Neuronal stem cell (in vitro differentiated cells): Measurements from ENCODE around the gene SYCP2. TPM values are rescaled to one million over a fixed set of nuclear protein-coding genes. Genes with fewer than 3 reads are reported as not detected.

Experiments
- DNase-seq: peaks from one replicate; pipeline ENCODE4 v3.0.0-alpha.2; 2013; ENCODE audit warnings: low spot score
- H2AFZ ChIP-seq: one replicate; pipeline ENCODE4 v1.6.1; 2013; ENCODE audit warnings: mild to moderate bottlenecking, low read length, inconsistent platforms
- H2AK5ac ChIP-seq: 2 replicates; pipeline ENCODE4 v1.6.1; 2013; ENCODE audit warnings: low read depth, mild to moderate bottlenecking, inconsistent platforms, low read length, moderate library complexity, mixed read lengths
- H2BK120ac ChIP-seq: 2 replicates; pipeline ENCODE4 v1.6.1; 2013; ENCODE audit warnings: low read depth, mild to moderate bottlenecking, inconsistent platforms, low read length, moderate library complexity, mixed read lengths
- H2BK12ac ChIP-seq: one replicate; pipeline ENCODE4 v1.6.1; 2013; ENCODE audit warnings: low read length, inconsistent platforms
- H2BK15ac ChIP-seq: 2 replicates; pipeline ENCODE4 v1.6.1; 2013; ENCODE audit warnings: mild to moderate bottlenecking, low read length, inconsistent platforms, mixed read lengths
- H2BK5ac ChIP-seq: one replicate; pipeline ENCODE4 v1.6.1; 2013; ENCODE audit warnings: inconsistent platforms, mild to moderate bottlenecking, low read length, moderate library complexity
- H3K14ac ChIP-seq: one replicate; pipeline ENCODE4 v1.6.1; 2013; ENCODE audit warnings: low read length, inconsistent platforms
- H3K18ac ChIP-seq: 2 replicates; pipeline ENCODE4 v1.6.1; 2013; ENCODE audit warnings: low read length, inconsistent platforms
- H3K23ac ChIP-seq: 2 replicates; pipeline ENCODE4 v1.6.1; 2013; ENCODE audit warnings: low read depth, mild to moderate bottlenecking, mixed read lengths, low read length, inconsistent platforms; ENCODE audit not compliant: poor library complexity
- H3K27ac ChIP-seq: replicated peaks from 3 replicates; pipeline ENCODE4 v1.5.1; 2013; ENCODE audit warnings: low read length, inconsistent platforms
- H3K27me3 ChIP-seq, 3 experiments: 2 replicates each; pipeline ENCODE4 v1.6.1; 2013; ENCODE audit warnings: low read length in 3 of 3, mild to moderate bottlenecking in 2 of 3, inconsistent platforms in 1 of 3, low read depth in 1 of 3, mixed read lengths in 1 of 3, moderate library complexity in 1 of 3; ENCODE audit not compliant: control insufficient read depth in 3 of 3, insufficient read depth in 3 of 3
- H3K36me3 ChIP-seq, 2 donors: replicated peaks in 1 of 2; 2 replicates each; pipeline ENCODE4 v1.6.1; 2013; ENCODE audit warnings: low read length in 2 of 2; ENCODE audit not compliant: control insufficient read depth in 2 of 2, insufficient read depth in 2 of 2
- H3K4ac ChIP-seq: 2 replicates; pipeline ENCODE4 v1.6.1; 2013; ENCODE audit warnings: inconsistent platforms, mild to moderate bottlenecking, low read length, moderate library complexity
- H3K4me1 ChIP-seq, 2 donors: 1 replicate in 1 of 2; 2 replicates in 1 of 2; pipeline ENCODE4 v1.6.1; 2013; ENCODE audit warnings: low read length in 2 of 2, low read depth in 1 of 2; ENCODE audit not compliant: control insufficient read depth in 2 of 2, insufficient read depth in 1 of 2
- H3K4me2 ChIP-seq: one replicate; pipeline ENCODE4 v1.6.1; 2013; ENCODE audit warnings: mild to moderate bottlenecking, low read length, inconsistent platforms; ENCODE audit not compliant: insufficient read depth, poor library complexity, severe bottlenecking
- H3K4me3 ChIP-seq, 2 donors: 2 replicates each; pipeline ENCODE4 v1.5.1; 2013; ENCODE audit warnings: low read length in 2 of 2, mild to moderate bottlenecking in 2 of 2, inconsistent platforms in 1 of 2, moderate library complexity in 1 of 2
- H3K79me1 ChIP-seq: one replicate; pipeline ENCODE4 v1.6.1; 2013; ENCODE audit warnings: low read depth, mild to moderate bottlenecking, inconsistent platforms, low read length, moderate library complexity
- H3K9ac ChIP-seq: one replicate; pipeline ENCODE4 v1.6.1; 2013; ENCODE audit warnings: mild to moderate bottlenecking, low read depth, low read length, inconsistent platforms; ENCODE audit not compliant: poor library complexity
- H3K9me3 ChIP-seq, 2 donors: replicated peaks in 1 of 2; 2 replicates each; pipeline versions ENCODE3 to v1.6.1; 2013; ENCODE audit warnings: low read length in 2 of 2, mild to moderate bottlenecking in 2 of 2, inconsistent platforms in 1 of 2, low read depth in 1 of 2, mixed read lengths in 1 of 2, moderate library complexity in 1 of 2; ENCODE audit not compliant: control insufficient read depth in 2 of 2, insufficient read depth in 1 of 2
- H4K8ac ChIP-seq: one replicate; pipeline ENCODE4 v1.6.1; 2013; ENCODE audit warnings: low read depth, mild to moderate bottlenecking, inconsistent platforms, low read length, moderate library complexity
- H4K91ac ChIP-seq: one replicate; pipeline ENCODE4 v1.6.1; 2013; ENCODE audit warnings: low read length, low read depth, mild to moderate bottlenecking, inconsistent platforms; ENCODE audit not compliant: poor library complexity
- WGBS, 2 donors: extraction: QIAGEN DNeasy Blood & Tissue Kit; methylation state at CpG; one replicate each; pipeline ENCODE4 v1.1.7; 2013; ENCODE audit warnings: missing lambda C conversion rate in 2 of 2, mixed read lengths in 1 of 2; ENCODE audit not compliant: insufficient read length in 2 of 2, insufficient replicate concordance in 1 of 2; ENCODE audit errors: extremely low coverage in 2 of 2; 5-methylcytosine and 5-hydroxymethylcytosine counted together
- polyA plus RNA-seq, 2 experiments: library from polyadenylated mRNA; stranded (reverse); fragments of 200-250 nt; gene quantifications; one replicate each; pipeline ENCODE4 v1.2.3, GENCODE V29; 2013

Gene SYCP2, protein sequence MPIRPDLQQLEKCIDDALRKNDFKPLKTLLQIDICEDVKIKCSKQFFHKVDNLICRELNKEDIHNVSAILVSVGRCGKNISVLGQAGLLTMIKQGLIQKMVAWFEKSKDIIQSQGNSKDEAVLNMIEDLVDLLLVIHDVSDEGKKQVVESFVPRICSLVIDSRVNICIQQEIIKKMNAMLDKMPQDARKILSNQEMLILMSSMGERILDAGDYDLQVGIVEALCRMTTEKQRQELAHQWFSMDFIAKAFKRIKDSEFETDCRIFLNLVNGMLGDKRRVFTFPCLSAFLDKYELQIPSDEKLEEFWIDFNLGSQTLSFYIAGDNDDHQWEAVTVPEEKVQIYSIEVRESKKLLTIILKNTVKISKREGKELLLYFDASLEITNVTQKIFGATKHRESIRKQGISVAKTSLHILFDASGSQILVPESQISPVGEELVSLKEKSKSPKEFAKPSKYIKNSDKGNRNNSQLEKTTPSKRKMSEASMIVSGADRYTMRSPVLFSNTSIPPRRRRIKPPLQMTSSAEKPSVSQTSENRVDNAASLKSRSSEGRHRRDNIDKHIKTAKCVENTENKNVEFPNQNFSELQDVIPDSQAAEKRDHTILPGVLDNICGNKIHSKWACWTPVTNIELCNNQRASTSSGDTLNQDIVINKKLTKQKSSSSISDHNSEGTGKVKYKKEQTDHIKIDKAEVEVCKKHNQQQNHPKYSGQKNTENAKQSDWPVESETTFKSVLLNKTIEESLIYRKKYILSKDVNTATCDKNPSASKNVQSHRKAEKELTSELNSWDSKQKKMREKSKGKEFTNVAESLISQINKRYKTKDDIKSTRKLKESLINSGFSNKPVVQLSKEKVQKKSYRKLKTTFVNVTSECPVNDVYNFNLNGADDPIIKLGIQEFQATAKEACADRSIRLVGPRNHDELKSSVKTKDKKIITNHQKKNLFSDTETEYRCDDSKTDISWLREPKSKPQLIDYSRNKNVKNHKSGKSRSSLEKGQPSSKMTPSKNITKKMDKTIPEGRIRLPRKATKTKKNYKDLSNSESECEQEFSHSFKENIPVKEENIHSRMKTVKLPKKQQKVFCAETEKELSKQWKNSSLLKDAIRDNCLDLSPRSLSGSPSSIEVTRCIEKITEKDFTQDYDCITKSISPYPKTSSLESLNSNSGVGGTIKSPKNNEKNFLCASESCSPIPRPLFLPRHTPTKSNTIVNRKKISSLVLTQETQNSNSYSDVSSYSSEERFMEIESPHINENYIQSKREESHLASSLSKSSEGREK (N-terminal part only)
- polyA plus RNA-seq (2013, experiment 1 of 2), result 0.18 TPM
- polyA plus RNA-seq (2013, experiment 2 of 2), result 0.15 TPM

- Histone ChIP-seq H3K4me3 (peak within 1 kb of the TSS in 1 of 2 donors; percentile 83), H3K79me1 (peaks cover 2% of the 10 kb centered on the region), H3K14ac (peak within 1 kb of the TSS; percentile 21), H3K9me3 (peaks cover 0 to 2% of the 10 kb centered on the region in 2 donors), H4K91ac (no peak within 1 kb of the TSS), H3K18ac (peak within 1 kb of the TSS; percentile 98), H2BK12ac (peak within 1 kb of the TSS; percentile 22), H3K4me2 (peak within 1 kb of the TSS; percentile 73), H3K36me3 (no peaks in the 10 kb centered on the region), H3K4ac (peak within 1 kb of the TSS; percentile 53), H4K8ac (peak within 1 kb of the TSS; percentile 98), H3K4me1 (peaks cover 0 to 12% of the 10 kb centered on the region in 2 donors), H2BK15ac (peak within 1 kb of the TSS; percentile 67), H2BK5ac (no peak within 1 kb of the TSS), H2AFZ (no peak within 1 kb of the TSS), H2BK120ac (no peak within 1 kb of the TSS), H3K27ac (no peak within 1 kb of the TSS), H3K23ac (peak within 1 kb of the TSS; percentile 85), H3K27me3 (peaks cover 0 to 8% (median 0%) of the 10 kb centered on the region in 3 experiments), H3K9ac (peak within 1 kb of the TSS; percentile 70), H2AK5ac (peak within 1 kb of the TSS; percentile 70)
- DNase-seq, result no peak
- no CpG with 5 or more reads among the region's 65 CpGs for WGBS, 2 donors
Measured at GRCh38 chr20:59933296-59933848, at the start of gene SYCP2. TSS of gene SYCP2 (minus strand) at chr20:59933637. CDS start at chr20:59922413, 11,224 bp downstream.

- Histone ChIP-seq H3K27ac (no peak overlapping the region), H3K27me3 (no peaks in the 10 kb centered on the region), H2BK120ac (no peak overlapping the region), H3K9me3 (no peaks in the 10 kb centered on the region), H3K23ac (no peak overlapping the region), H2AFZ (no peak overlapping the region), H3K79me1 (no peaks in the 10 kb centered on the region), H3K4me2 (no peak overlapping the region), H3K18ac (no peak overlapping the region), H2BK12ac (no peak overlapping the region), H2AK5ac (no peak overlapping the region), H2BK5ac (no peak overlapping the region), H4K8ac (no peak overlapping the region), H3K4me1 (no peaks in the 10 kb centered on the region), H3K14ac (no peak overlapping the region), H3K4ac (no peak overlapping the region), H4K91ac (no peak overlapping the region), H3K4me3 (no peak overlapping the region), H2BK15ac (no peak overlapping the region), H3K36me3 (no peaks in the 10 kb centered on the region), H3K9ac (no peak overlapping the region)
- DNase-seq, result no peak
- no CpG with 5 or more reads among the region's 9 CpGs for WGBS, 2 donors
Measured at GRCh38 chr20:59983076-59983475, 49.6 kb upstream of the SYCP2 start.

- no CpG with 5 or more reads among the region's 9 CpGs for WGBS, 2 donors
- no peaks in the 10 kb centered on the region for H3K79me1 ChIP-seq
- no peak overlapping the region for H3K4me3 ChIP-seq
Measured at GRCh38 chr20:59977086-59977485, 43.6 kb upstream of the SYCP2 start.

More at GRCh38 chr20:59977086-59977485, 43.6 kb upstream of the SYCP2 start:
- Histone ChIP-seq H3K9ac (no peak overlapping the region), H4K91ac (no peak overlapping the region), H2BK5ac (no peak overlapping the region), H4K8ac (no peak overlapping the region), H2BK12ac (no peak overlapping the region), H3K27me3 (no peaks in the 10 kb centered on the region), H2AFZ (no peak overlapping the region), H3K27ac (no peak overlapping the region), H3K23ac (no peak overlapping the region), H2BK15ac (no peak overlapping the region), H3K4ac (no peak overlapping the region), H3K18ac (no peak overlapping the region), H2BK120ac (no peak overlapping the region), H2AK5ac (no peak overlapping the region), H3K36me3 (no peaks in the 10 kb centered on the region), H3K14ac (no peak overlapping the region), H3K9me3 (no peaks in the 10 kb centered on the region), H3K4me2 (no peak overlapping the region), H3K4me1 (no peaks in the 10 kb centered on the region)
- DNase-seq, result no peak
